Epithelial cell of prostate (primary cell): ENCODE data around the gene COL24A1.
"Not testable (repeated sequence)": the region's sequence is repeated elsewhere in the genome, so short reads cannot be mapped to it uniquely, and the experiment has no call there.

Source experiments
- DNase-seq: peaks from one replicate; pipeline ENCODE4 v3.0.0-alpha.2; 2011; ENCODE audit warnings: low read depth, low spot score
- H3K27ac ChIP-seq: fragments of 450-650 bp; 2 replicates; pipeline ENCODE4 v1.5.1; 2017; ENCODE audit warnings: mild to moderate bottlenecking

The COL24A1 gene

DNA sequence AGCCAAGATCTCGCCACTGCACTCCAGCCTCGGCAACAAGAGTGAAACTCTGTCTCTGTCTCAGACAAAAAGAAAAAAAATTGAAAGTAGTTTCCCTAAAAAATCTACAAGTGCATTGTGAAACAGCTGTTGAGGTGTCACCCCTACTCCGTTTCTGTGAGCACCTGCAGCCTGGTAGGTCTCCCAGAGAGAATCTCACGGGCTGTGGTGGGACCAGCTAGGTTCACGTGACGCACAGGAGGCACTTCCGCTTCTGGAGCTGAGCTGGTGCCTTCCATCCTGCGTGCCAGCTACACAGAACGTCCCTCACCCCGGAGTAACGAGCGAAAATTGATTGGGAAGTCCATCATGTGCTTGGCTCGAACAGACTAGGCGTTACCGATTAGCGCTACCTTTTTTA, 66.8 kb downstream of the COL24A1 start:
- H3K27ac ChIP-seq, result no peak overlapping the region
- DNase-seq, result no peak

DNA sequence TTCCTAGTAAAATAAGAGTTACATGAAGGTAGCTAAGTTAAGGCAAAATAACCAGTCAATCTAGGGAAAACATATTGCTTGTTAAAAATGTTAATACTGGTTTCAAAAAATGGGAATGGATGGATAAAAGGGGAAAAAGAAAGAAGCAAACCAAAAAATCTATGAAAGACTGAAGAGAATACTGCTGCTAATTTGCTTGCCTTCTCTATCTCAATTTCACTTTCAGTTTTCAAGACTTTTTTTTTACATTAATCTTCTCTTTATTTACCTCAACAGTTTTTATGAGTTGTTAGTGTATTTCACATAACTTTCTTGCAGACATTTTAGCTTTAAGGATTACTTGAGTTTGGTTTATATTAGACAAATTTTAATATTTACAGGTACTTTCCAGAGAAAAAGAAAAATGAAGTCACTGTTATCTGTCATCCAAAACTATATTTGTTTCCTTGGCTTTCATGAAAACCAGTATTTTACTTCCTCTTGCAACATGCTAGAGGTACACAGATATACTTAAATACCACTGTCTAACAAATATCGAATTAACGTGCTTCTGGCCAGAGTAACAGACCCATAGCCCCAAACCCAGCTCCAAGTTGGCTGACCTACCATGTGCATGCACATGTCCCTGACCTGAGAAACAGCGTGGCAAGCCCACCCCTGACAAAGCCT, 70.7 kb downstream of the COL24A1 start:
- no peak overlapping the region for H3K27ac ChIP-seq

DNA sequence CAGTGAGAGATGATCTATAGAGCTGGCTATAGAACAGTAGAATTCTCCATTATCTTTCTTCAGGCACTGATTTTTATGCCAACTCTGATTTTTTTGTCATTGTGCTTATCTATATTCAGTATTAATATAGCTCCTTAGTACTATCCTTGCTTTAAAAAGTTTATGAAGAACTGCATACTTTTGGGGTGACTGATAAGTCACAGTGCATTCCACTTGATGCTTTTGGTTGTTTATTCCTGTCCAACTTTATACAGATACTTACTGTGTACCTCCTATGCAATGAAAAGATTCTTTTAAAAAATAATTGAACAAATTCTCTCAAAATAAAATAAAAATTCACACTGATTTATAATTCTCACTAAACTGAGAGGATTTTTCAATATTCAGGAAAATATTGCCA, 71.6 kb downstream of the COL24A1 start:
- DNase-seq, result no peak
- no peak overlapping the region for H3K27ac ChIP-seq

More for the DNA sequence above, 70.7 kb downstream of the COL24A1 start:
- no peak for DNase-seq

DNA sequence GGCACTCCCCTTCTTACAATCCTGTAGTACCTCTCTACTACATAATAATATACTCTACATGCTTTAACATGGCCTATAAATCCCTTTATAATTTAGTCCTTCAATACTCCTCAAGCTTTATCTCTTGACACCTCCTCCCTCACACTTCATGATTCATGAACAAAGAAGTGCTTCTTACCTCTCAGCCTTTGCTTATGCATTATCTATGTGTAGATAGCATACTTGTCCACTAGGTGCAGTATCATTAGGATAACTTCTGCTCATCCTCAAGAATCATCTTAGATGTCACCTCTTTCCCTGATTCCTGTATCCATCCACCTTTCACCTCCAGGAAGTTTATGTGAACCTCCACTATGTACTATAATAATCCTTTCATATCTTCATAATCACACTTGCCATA, 74.4 kb downstream of the COL24A1 start:
- no peak overlapping the region for H3K27ac ChIP-seq

DNA sequence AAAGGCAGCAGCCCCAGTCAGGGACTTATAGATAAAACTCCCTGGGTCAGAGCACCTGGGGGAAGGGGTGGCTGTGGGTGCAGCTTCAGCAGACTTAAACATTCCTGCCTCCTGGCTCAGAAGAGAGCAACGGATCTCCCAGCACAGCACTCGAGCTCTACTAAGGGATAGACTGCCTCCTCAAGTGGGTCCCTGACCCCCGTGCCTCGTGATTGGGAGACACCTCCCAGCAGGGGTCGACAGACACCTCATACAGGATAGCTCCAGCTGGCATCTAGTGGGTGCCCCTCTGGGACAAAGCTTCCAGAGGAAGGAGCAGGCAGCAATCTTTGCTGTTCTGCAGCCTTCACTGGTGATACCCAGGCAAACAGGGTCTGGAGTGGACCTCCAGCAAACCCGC, 84.1 kb downstream of the COL24A1 start:
- H3K27ac ChIP-seq, DNase-seq: not testable (repeated sequence)

More for the DNA sequence above, 74.4 kb downstream of the COL24A1 start:
- no peak for DNase-seq

DNA sequence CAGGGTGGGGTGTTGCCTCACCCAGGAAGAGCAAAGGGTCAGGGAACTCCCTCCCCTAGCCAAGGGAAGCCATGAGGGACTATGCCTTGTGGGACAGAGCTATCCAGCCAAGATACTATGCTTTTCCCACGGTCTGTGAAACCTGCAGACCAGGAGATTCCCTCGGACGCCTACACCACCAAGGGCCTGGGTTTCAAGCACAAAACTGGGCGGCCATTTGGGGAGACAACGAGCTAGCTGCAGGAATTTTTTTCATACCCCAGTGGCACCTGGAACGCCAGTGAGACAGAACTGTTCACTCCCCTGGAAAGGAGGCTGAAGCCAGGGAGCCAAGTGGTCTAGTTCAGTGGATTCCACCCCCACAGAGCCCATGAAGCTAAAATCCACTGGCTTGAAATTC, 84.7 kb downstream of the COL24A1 start:
- DNase-seq, H3K27ac ChIP-seq: not testable (repeated sequence)

DNA sequence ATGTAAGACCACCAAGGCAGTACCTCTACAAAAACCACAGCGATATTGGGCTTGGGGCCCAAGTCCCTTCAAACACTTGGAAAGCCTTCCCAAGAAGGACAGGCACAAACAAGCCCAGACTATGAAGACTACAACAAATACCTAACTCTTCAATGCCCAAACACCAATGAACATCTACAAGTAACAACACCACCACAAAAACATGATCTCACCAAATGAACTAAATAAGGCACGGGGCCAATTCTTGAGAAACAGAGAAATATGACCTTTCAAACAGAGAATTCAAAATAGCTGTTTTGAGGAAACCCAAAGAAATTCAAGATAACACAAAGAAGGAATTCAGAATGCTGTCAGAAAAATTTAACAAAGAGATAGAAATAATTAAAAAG, 86.8 kb downstream of the COL24A1 start:
- DNase-seq, result peak; percentile 2
- no peak overlapping the region for H3K27ac ChIP-seq

DNA sequence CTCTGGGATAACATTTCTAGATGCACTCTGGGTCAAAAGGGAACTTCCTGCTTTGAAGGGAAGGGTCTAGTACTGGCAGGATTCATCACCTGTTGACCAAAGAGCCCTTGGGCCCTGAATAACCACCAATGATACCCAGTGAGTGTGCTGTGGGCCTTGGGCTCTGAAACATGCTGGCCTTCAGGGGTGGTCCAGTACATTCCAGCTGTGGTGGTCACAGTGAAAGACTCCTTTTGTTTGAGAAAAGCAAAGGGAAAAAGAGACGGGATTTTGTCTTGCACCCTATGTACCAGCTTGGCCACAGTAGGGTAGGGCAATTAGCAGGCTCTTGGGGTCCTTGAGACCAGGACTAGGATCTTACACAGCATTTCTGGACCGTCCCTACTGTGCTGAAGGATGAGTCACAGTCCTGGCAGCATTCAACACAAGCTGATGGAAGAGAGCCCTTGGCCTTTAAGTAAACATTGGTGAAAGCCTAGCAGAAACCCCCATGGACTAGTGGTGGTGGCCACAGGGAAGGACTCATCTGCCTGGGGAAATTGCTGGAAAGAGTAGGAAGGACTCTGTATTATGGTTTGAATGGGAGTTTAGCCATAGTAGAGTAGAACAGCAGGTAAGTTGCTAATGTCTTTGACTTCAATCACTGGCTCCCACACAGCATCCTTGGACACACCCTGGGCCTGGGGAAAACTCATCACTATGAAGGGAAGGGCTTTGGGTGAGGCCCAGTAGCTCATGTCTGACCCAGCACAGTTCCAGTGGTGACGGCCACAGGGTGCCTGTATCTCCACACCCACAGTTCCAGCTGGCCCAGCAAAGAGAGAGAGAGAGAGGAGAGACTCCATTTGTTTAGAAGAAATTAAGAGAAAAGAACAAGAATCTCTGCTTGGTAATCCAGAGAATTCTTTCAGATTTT, 87.5 kb downstream of the COL24A1 start:
- no peak for DNase-seq
- H3K27ac ChIP-seq, result no peak overlapping the region

DNA sequence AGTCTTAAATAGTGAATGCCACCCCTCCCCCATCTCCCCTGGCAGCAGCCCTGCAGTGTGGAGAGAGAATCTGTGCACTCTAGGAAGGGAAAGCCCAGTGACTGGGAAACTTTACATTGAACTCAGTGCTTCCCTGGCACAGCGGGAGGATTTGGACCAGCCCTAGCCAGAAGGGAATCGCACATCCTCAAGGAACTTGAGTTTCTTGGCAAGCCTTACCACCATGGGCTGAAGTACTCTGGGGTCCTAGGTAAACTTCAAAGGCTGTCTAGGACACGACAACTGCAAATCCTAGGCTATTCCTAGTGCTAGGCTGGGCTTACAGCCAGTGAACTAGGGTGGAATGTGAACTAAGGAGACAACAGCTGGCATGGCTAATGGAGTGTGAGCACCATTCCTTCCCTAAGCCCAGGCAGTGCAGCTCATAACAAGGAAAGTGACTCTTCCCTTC, 88.3 kb downstream of the COL24A1 start:
- no peak overlapping the region for H3K27ac ChIP-seq
- no peak for DNase-seq

DNA sequence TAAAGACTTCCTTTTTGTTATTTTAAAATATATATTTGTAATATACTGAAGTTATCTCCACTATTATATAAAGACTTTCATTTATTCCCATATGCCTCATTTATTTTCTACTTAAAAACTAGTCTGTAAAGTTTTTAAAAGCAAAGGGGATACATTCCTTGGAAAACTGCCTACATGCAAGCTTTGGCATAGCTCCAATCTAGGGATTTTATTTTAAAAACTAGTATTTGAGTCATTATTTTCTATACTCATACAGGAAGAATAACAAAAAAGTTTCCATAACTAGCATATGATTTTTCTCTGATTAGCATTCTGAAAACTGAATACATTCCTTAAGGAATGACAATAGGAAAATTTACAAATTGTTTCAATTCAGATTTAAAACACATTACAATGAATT, 88.9 kb downstream of the COL24A1 start:
- DNase-seq, result no peak
- no peak overlapping the region for H3K27ac ChIP-seq

DNA sequence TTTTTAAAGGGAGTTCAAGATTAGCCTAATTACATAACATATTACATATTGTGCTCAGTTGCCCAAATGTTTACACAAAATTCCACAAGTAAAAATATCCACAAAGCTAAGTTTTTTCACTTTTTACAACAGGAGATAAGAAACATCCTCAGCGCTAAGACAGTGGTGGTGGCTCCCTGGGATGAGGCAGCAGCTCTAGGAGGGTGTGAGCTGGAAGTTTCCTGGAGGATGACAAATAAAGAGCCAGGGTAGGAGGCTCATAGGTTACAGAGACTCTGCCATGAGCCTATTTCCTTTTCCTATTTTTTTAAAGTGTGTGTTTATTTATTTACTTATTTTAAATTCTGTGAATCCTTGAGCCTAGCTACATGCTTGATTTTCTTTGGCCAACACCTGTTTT, 91.7 kb downstream of the COL24A1 start:
- DNase-seq, result no peak
- no peak overlapping the region for H3K27ac ChIP-seq

DNA sequence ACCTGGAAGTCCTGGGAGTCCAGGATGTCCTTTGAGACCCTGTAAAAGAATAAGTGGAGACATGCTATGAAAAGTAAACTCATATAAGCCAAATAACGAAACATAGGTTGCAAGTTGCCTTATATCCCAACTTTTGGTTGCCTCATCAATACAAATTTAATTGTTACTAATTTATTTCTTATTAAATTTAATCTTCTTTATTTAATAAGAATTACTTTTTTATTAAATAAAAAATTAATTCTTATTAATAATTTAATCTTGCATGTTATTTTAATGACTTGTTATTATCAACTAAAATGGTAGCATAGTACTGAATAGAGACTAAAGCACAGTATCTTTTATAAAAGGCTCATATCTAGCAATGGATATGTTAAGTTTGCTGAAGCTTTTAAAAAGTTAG, 92.9 kb downstream of the COL24A1 start:
- no peak for DNase-seq

DNA sequence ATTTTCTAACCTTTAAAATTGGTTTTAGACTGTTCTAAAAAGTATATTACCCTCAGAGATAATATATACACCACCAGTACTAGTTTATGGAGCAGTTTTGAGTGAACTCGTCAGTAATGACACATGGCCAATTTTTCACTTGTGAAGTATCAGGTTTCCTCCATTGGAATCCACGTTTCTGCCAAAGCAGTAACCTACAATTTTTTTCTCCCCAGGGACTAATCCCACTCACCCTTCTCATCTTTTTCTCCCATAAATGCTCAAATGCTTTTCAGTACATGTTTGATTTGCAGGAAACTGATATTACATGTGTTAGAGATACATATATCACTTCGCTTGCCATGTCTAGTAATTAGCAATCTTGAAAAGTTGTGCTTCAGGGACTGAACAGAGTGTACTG, 94.1 kb downstream of the COL24A1 start:
- no peak overlapping the region for H3K27ac ChIP-seq
- no peak for DNase-seq

More for the DNA sequence above, 92.9 kb downstream of the COL24A1 start:
- no peak overlapping the region for H3K27ac ChIP-seq

DNA sequence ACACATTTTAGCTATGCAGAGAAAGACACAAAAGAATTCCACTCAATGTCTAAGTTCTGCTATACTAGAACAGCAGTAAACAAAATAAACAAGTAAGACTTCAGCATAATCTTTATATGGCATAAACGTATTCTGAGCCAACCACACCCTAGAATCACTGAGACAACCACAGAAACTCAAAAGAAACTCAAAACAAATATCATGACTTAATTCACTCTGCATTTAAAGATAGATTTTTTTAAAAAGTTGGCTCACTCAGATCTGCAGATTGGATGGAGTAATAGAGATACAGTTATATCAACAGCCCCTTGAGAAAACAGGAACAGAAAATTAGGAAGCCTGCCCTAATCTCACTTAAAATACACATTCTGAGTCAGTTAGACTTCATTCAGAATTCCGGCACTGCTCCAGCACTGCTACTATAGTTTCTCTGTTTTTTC, 95.0 kb downstream of the COL24A1 start:
- H3K27ac ChIP-seq, result no peak overlapping the region
- DNase-seq, result no peak

DNA sequence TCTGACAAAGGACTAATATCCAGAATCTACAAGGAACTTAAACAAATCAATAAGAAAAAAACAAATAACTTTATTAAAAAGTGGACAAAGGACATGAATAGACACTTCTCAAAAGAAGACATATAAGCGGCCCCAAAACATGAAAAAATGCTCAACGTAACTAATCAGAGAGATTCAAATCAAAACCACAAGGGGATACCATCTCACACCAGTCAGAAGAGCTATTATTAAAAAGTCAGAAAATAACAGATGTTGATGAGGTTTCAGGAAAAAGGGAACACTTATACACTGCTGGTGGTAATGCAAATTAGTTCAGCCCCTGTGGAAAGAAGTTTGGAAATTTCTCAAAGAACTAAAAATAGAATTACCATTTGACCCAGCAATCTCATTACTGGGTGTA, 102.2 kb downstream of the COL24A1 start:
- no peak overlapping the region for H3K27ac ChIP-seq
- no peak for DNase-seq

DNA sequence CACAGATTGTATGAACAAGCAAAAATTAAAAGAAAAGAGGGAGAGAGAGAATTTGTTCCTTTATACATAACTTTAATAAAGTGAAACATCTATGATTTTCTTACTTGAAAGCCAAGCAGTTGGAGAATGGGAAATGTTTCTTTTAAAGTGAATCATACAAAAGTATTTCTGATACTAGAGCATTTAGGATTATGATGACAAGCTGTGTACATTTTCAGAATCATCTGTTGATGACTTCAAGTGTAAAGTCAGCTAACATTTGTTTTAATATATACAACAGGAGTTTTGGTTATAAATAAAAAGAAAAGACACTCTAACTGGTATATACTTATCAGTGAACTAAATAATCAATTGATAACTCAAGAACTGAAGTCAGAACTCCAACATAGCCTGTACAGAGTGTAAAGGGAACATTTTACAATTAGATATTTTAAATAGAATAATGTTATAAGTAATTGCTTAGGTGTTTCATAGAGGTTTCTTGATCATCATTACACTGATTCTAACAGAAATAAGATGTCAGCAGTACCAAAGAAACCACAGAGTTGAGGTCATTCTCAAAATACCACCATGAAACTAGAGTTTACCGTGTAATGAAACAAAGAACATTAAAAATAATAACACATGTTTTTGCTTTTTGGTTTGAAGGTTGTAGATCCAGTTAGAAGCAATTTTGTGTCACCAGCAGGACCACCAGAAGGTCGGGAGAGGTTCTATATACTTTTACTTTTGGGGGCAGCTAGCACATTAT, 103.4 kb downstream of the COL24A1 start:
- no peak for DNase-seq
- H3K27ac ChIP-seq, result no peak overlapping the region

DNA sequence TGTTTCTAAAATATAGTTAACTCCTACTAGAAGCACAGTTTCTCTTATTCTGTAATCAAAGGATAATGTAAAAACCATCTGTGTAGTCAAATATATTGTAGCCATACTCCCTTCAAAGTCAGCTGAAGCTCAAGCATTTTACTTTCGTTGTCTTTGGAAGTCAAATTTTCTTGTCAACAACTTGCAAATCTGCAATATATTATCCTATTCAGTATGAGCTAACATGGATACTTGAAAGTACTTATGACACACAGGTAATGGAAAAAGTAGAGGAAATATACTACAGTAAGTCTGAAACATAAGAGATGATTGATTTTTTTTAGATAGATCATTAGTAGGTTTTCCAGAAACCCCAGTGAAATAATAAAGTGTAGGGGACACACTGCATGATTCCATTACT, 121.5 kb downstream of the COL24A1 start:
- H3K27ac ChIP-seq, result no peak overlapping the region
- no peak for DNase-seq

DNA sequence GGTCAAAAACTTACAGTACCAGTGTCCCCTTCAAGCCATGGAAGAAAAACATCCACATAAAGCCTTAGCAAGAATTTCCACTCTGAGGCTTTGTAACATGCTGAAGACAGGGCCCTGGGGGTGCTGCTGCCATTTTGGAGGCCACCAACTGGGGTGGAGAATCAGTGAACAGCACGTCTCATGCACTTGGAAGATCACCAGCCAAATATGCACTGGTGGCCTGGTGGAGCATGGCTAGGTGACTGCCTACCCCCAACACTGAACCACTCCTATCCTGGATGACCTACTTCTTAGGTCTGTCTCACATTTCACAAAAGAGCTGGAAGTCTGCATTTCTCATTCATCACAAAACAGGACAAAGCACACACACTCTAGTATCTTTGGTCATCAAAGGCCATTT, 126.4 kb downstream of the COL24A1 start:
- no peak overlapping the region for H3K27ac ChIP-seq
- no peak for DNase-seq

DNA sequence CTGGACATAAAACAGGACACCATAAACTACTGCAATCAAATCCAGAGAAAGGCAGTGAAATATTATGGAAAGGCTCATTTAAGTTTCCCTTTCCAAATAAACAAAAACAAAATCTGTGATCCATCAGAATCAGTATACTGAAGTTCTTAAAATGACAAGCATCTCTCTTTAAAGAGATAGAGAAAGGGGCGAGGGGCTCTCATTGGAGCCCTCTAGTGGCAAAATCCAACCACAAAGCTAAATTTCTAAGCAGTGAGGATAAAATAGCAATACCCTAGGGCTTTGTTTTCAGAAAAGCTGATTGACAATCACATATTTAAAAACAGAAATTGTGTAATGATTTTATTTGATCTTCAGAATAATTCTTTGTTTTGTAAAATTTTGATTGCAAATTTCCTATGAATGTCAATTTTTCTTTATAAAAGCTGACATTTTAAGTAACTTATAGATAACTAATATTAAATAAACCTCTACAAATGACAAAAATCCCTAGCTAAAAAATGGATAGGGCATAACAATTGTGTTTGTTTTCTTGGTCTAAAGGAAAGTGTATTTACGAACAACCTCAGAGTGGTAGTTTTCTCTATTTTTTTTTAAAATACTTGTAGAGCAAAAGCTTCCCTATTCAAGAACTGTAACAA, 138.2 kb downstream of the COL24A1 start:
- no peak overlapping the region for H3K27ac ChIP-seq
- DNase-seq, result no peak

DNA sequence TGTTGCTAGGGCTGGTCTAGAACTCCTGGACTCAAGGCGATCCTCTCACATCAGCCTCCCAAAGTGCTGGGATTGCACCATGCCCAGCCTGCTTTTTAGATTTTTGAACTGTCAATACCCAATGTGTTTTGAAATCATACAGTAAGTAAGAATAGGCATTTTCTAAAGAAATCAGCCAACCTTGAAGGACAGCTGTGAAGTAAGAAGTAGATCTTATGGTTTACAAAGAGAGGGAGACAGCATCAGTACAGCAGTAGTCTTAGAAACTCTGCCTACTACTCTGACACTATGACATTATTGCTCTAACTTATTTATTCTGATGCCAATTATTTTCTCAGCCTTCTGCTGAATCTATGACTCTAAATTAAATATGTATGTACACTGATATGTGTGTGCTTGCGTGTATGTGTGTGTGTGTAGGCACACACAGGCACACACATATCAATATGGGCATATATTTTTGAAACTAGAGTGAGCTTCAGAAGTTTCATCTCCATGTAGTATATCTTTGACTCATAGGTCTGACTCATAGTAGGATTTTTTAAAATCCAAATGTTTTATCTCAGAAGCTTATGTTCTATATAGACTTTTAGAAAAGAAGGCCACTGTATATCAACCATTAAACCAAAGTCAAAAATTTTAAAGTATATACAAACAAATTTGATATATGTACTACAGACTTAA, 140.4 kb downstream of the COL24A1 start:
- H3K27ac ChIP-seq, result no peak overlapping the region
- DNase-seq, result no peak
